SK-N-SH (cell line): ENCODE data around the gene TRIM14. TPM values are rescaled to one million over a fixed set of nuclear protein-coding genes. Genes with fewer than 3 reads are reported as not detected.
A peak's percentile ranks its signal among the peaks of the same experiment; 100 is the strongest.

Experiments used
- CTCF ChIA-PET: fragments of 300-600, 350-600 bp; formaldehyde crosslinking; extraction: SDS; loops from one replicate; lab custom pipeline; 2021; lab: Yijun Ruan, JAX
- POLR2A ChIA-PET: fragments of 350-600 bp; sonication (Branson Sonifier 250); formaldehyde crosslinking; extraction: SDS; loops from one replicate; lab custom pipeline; 2020; ENCODE audit warnings: antibody characterized with exemption, inconsistent platforms; lab: Yijun Ruan, JAX
- DNase-seq: peaks from one replicate; pipeline ENCODE4 v3.0.0; 2012
- H2AFZ ChIP-seq: fragments of 200-600 bp; sonication (generic); 2 replicates; pipeline ENCODE4 v1.8.1; 2016; ENCODE audit warnings: antibody characterized with exemption, mild to moderate bottlenecking, low read depth
- H3F3A ChIP-seq: fragments of 200-600 bp; sonication (generic); replicated peaks from 2 replicates; pipeline ENCODE3; 2016; ENCODE audit warnings: antibody characterized with exemption, mild to moderate bottlenecking; ENCODE audit not compliant: insufficient read depth
- H3K27ac ChIP-seq, 2 experiments: fragments of 200-500 bp in 1 of 2; fragments of 200-600 bp in 1 of 2; sonication (Bioruptor generic) in 1 of 2; sonication (generic), shearing (Covaris generic) in 1 of 2; 2 replicates each; pipeline versions ENCODE4 v1.5.1 to v1.6.1; 2014 to 2016; ENCODE audit warnings: low read depth in 2 of 2, inconsistent platforms in 1 of 2, low read length in 1 of 2, mild to moderate bottlenecking in 1 of 2, mixed read lengths in 1 of 2
- H3K27me3 ChIP-seq: fragments of 200-600 bp; sonication (generic), shearing (Covaris generic); 2 replicates; pipeline ENCODE4 v1.6.1; 2016; ENCODE audit warnings: mixed run types; ENCODE audit not compliant: insufficient read depth
- H3K36me3 ChIP-seq, 2 experiments: fragments of 200-500 bp in 1 of 2; fragments of 200-600 bp in 1 of 2; sonication (Bioruptor generic) in 1 of 2; sonication (generic) in 1 of 2; replicated peaks in 1 of 2; 2 replicates each; pipeline versions ENCODE3 to v1.5.1; 2014 to 2016; ENCODE audit warnings: low read length in 1 of 2, mild to moderate bottlenecking in 1 of 2; ENCODE audit not compliant: insufficient read depth in 2 of 2, control insufficient read depth in 1 of 2
- H3K4me1 ChIP-seq, 2 experiments: fragments of 200-500 bp in 1 of 2; fragments of 200-600 bp in 1 of 2; sonication (Bioruptor generic) in 1 of 2; sonication (generic), shearing (Covaris generic) in 1 of 2; 2 replicates each; pipeline versions ENCODE4 v1.5.1 to v1.6.1; 2014 to 2016; ENCODE audit warnings: low read depth in 1 of 2, low read length in 1 of 2, mixed run types in 1 of 2; ENCODE audit not compliant: insufficient read depth in 2 of 2, control insufficient read depth in 1 of 2
- H3K4me2 ChIP-seq: fragments of 200-600 bp; sonication (generic), shearing (Covaris generic); 2 replicates; pipeline ENCODE4 v1.6.1; 2017; ENCODE audit warnings: mixed run types
- H3K4me3 ChIP-seq, 2 experiments: fragments of 200-500 bp in 1 of 2; fragments of 200-600 bp in 1 of 2; sonication (Bioruptor generic) in 1 of 2; sonication (generic), shearing (Covaris generic) in 1 of 2; 2 replicates each; pipeline versions ENCODE4 v1.5.1 to v1.8.1; 2014 to 2016; ENCODE audit warnings: low read depth in 2 of 2, inconsistent platforms in 1 of 2, low read length in 1 of 2, mild to moderate bottlenecking in 1 of 2, mixed read lengths in 1 of 2, moderate library complexity in 1 of 2
- H3K79me2 ChIP-seq: fragments of 200-600 bp; sonication (generic); 2 replicates; pipeline ENCODE4 v1.8.1; 2017; ENCODE audit warnings: mild to moderate bottlenecking; ENCODE audit not compliant: insufficient read depth
- H3K9ac ChIP-seq: fragments of 200-600 bp; sonication (generic); 2 replicates; pipeline ENCODE4 v1.6.1; 2017; ENCODE audit warnings: mixed run types
- H3K9me2 ChIP-seq: fragments of 200-600 bp; sonication (generic); 2 replicates; pipeline ENCODE4 v1.6.1; 2017; ENCODE audit warnings: mixed run types
- H3K9me3 ChIP-seq: fragments of 200-600 bp; sonication (generic); 2 replicates; pipeline ENCODE4 v1.6.1; 2017; ENCODE audit warnings: mixed run types, mild to moderate bottlenecking, moderate library complexity
- H4K20me1 ChIP-seq: fragments of 200-600 bp; sonication (generic); 2 replicates; pipeline ENCODE4 v1.6.1; 2017; ENCODE audit warnings: mild to moderate bottlenecking, mixed run types; ENCODE audit not compliant: insufficient read depth
- CTCF ChIP-seq: fragments of 200-600 bp; sonication (generic); IDR thresholded peaks from 2 replicates; pipeline ENCODE4 v1.6.1; 2017; ENCODE audit warnings: antibody characterized with exemption, mild to moderate bottlenecking, moderate library complexity
- EP300 ChIP-seq, 2 experiments: IDR thresholded peaks; 2 replicates each; pipeline versions ENCODE4 v1.4.0 to v1.6.1; 2012; ENCODE audit warnings: borderline replicate concordance in 1 of 2, low read depth in 1 of 2, low read length in 1 of 2
- FOXM1 ChIP-seq: IDR thresholded peaks from 2 replicates; pipeline ENCODE4 v1.4.0; 2012; ENCODE audit warnings: low read depth, mild to moderate bottlenecking
- GABPA ChIP-seq: IDR thresholded peaks from 2 replicates; pipeline ENCODE4 v1.4.0; 2012; ENCODE audit warnings: low read depth, mild to moderate bottlenecking
- IRF3 ChIP-seq: fragments of 150-350 bp; IDR thresholded peaks from 2 replicates; pipeline ENCODE4 v1.6.1; 2016; ENCODE audit warnings: mild to moderate bottlenecking, low read depth, low read length
- MXI1 ChIP-seq: IDR thresholded peaks from 2 replicates; pipeline ENCODE4 v1.6.1; 2012; ENCODE audit warnings: mild to moderate bottlenecking, low read depth, low read length, improper control_type of control experiment
- RAD21 ChIP-seq: IDR thresholded peaks from 2 replicates; pipeline ENCODE4 v1.6.1; 2012; ENCODE audit warnings: mild to moderate bottlenecking, low read length
- SMC3 ChIP-seq: IDR thresholded peaks from 2 replicates; pipeline ENCODE4 v1.6.1; 2012; ENCODE audit warnings: low read depth, low read length, improper control_type of control experiment
- USF1 ChIP-seq: IDR thresholded peaks from 2 replicates; pipeline ENCODE4 v1.4.0; 2012; ENCODE audit warnings: low read depth, borderline replicate concordance
- WGBS: methylation state at CpG from one replicate; pipeline ENCODE4 v1.1.6; 2017; ENCODE audit warnings: low lambda C conversion rate; 5-methylcytosine and 5-hydroxymethylcytosine counted together
- polyA plus RNA-seq, 3 experiments: library from polyadenylated mRNA; depleted of rRNA; stranded (reverse); fragments of >200 nt; gene quantifications; 2 replicates each; pipeline ENCODE4 v1.2.3, GENCODE V29; 2012

The TRIM14 gene
- polyA plus RNA-seq, 1 of the 3 experiments (the other 2 are of a cell fraction) = 15.3 TPM

GRCh38 chr9:98075332-98075805 is 43.7 kb downstream of the TRIM14 start:
- H3K27ac ChIP-seq = no peak overlapping the region; a peak in 1 of 4 replicates
- peaks cover 3% of the 10 kb centered on the region for H3F3A ChIP-seq
- no peak overlapping the region for H3K4me2 ChIP-seq
- CTCF ChIA-PET = interaction anchor here (0.6 to 3.0 kb wide), 12 partner anchors 13 to 188 kb away, joined by 3 to 22 read pairs (median 4); partner anchors contain the start of genes CORO2A and NANS
- H3K4me1 ChIP-seq = no peaks in the 10 kb centered on the region; a peak in 2 of 4 replicates
- peaks cover 11 to 15% of the 10 kb centered on the region in 2 experiments for H3K36me3 ChIP-seq
- no peak overlapping the region for H2AFZ ChIP-seq
- no peak overlapping the region for H3K9ac ChIP-seq
- H3K9me2 ChIP-seq = no peaks in the 10 kb centered on the region
- TF ChIP-seq USF1 = peak; percentile 19; the same call in 1 of the 2 replicates
- TF ChIP-seq MXI1 = no peak
- no peak for TF ChIP-seq GABPA
- no peak for TF ChIP-seq CTCF
- no peak for TF ChIP-seq FOXM1
- TF ChIP-seq, all 33 proteins: peak for 1
- no peaks in the 10 kb centered on the region for H3K27me3 ChIP-seq
- H3K9me3 ChIP-seq = no peaks in the 10 kb centered on the region
- POLR2A ChIA-PET = interaction anchor here (0.6 kb wide), 1 partner anchor 118 kb away, joined by 3 read pairs; no protein-coding TSS in a partner anchor
- whole genome bisulfite sequencing = 81% methylated on average over 6 of the region's 6 CpGs
- 0 out of 2 replicates have a peak, but pooled peaks cover 3% of the 10 kb centered on the region for H4K20me1 ChIP-seq
- no peak for DNase-seq
- H3K4me3 ChIP-seq = no peak overlapping the region
- H3K79me2 ChIP-seq = no peaks in the 10 kb centered on the region; the same call in 1 of the 2 replicates

GRCh38 chr9:98074115-98074990 is 44.7 kb downstream of the TRIM14 start:
- peak; percentile 79 for DNase-seq
- ChIA-PET POLR2A (no interaction called here), CTCF (interaction anchor here (0.6 to 3.0 kb wide), 44 partner anchors 9 to 702 kb away, joined by 3 to 22 read pairs (median 3); partner anchors contain the start of genes CORO2A and NANS)
- Histone ChIP-seq H3K4me3 (no peak overlapping the region), H3K4me1 (no peaks in the 10 kb centered on the region; a peak in 2 of 4 replicates), H3K27ac (no peak overlapping the region; a peak in 1 of 4 replicates), H3K36me3 (peaks cover 6 to 10% of the 10 kb centered on the region in 2 experiments), H3K79me2 (peaks cover 4% of the 10 kb centered on the region; the same call in 1 of the 2 replicates), H3K9ac (peak overlapping the region; percentile 26; the same call in 1 of the 2 replicates), H3K9me2 (no peaks in the 10 kb centered on the region), H4K20me1 (0 out of 2 replicates have a peak, but pooled peaks cover 3% of the 10 kb centered on the region), H3K4me2 (no peak overlapping the region), H2AFZ (peak overlapping the region; percentile 62; the same call in 1 of the 2 replicates), H3K27me3 (no peaks in the 10 kb centered on the region), H3F3A (peaks cover 3% of the 10 kb centered on the region), H3K9me3 (no peaks in the 10 kb centered on the region)
- WGBS = 25% methylated on average over 7 of the region's 13 CpGs
- peak; percentile 81 for TF ChIP-seq SMC3
- no peak for TF ChIP-seq EP300 (IDR thresholded peaks at IDR 0.05; ENCODE audit: borderline replicate concordance in 1 of 2, low read depth in 1 of 2, low read length in 1 of 2)
- TF ChIP-seq CTCF = peak; percentile 96
- TF ChIP-seq RAD21 = peak; percentile 91
- TF ChIP-seq IRF3 = no peak
